C4-2B (cell line): ENCODE data around the gene DAZ1.
"Not testable (repeated sequence)": the region's sequence is repeated elsewhere in the genome, so short reads cannot be mapped to it uniquely, and the experiment has no call there.

Source experiments
- CTCF ChIP-seq: fragments of 450-650 bp; conservative IDR thresholded peaks from 2 replicates; pipeline ENCODE4 v1.5.1; 2017; ENCODE audit warnings: mild to moderate bottlenecking
- ZFX ChIP-seq: fragments of 450-650 bp; IDR thresholded peaks from 2 replicates; pipeline ENCODE4 v1.6.1; 2017

DNA sequence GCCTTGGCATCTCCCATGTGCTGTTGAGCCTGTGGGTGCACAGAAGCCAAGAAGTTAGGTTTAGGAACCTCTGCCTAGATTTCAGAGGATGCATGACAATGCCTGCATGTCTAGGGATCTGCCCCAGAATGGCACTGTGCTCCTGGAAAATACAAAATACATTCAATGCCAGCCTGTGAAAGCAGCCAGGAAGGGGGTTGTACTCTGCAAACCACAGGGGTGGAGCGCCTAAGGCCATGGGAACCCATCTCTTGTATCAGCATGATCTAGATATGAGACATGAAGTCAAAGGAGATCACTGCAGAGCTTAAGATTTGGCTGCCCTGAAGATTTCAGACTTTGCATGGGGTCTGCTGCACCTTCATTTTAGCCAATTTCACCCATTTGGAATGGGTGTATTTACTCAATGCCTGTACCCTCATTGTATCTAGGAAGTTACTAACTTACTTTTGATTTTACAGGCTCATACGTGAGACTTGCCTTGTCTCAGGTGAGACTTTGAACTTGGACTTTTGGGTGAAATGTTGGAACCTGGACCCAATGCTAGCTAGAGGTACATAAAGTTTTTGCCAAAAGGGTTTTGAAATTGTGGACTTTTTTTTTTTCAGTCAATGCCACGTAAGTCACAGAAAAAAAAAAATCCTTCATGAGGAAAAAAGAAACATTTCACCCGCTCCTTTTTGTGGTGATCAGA lies 11.1 kb upstream of the DAZ1 start:
- TF ChIP-seq CTCF, ZFX: not testable (repeated sequence)
